Sigmoid colon (tissue), 7 donors: ENCODE data around the gene C5AR1. TPM values are rescaled to one million over a fixed set of nuclear protein-coding genes. Genes with fewer than 3 reads are reported as not detected.
"Not testable (repeated sequence)": the region's sequence is repeated elsewhere in the genome, so short reads cannot be mapped to it uniquely, and the experiment has no call there.

Experiments used
- DNase-seq: peaks from one replicate; pipeline ENCODE4 v3.0.0-alpha.2; 2019
- H3K27ac ChIP-seq, 4 donors: fragments of 200-600 bp; sonication (generic); one replicate each; pipeline ENCODE4 v1.5.1; 2016 to 2019; ENCODE audit warnings: mild to moderate bottlenecking in 1 of 4
- H3K27me3 ChIP-seq, 3 donors: fragments of 200-600 bp; sonication (generic); one replicate each; pipeline ENCODE4 v1.5.1; 2019; ENCODE audit warnings: mild to moderate bottlenecking in 1 of 3
- H3K36me3 ChIP-seq, 4 donors: fragments of 200-600 bp; sonication (generic); one replicate each; pipeline ENCODE4 v1.5.1; 2016 to 2019
- H3K4me1 ChIP-seq, 4 donors: fragments of 200-600 bp; sonication (generic); one replicate each; pipeline ENCODE4 v1.5.1; 2017 to 2019
- H3K4me3 ChIP-seq, 4 donors: fragments of 200-600 bp; sonication (generic); one replicate each; pipeline ENCODE4 v1.5.1; 2017 to 2019; ENCODE audit warnings: mild to moderate bottlenecking in 2 of 4, moderate library complexity in 1 of 4
- H3K9me3 ChIP-seq, 4 donors: fragments of 200-600 bp in 3 of 4; sonication (generic) in 3 of 4; one replicate each; pipeline versions ENCODE4 v1.5.1 to v1.6.1; 2013 to 2019
- CTCF ChIP-seq, 4 experiments: fragments of 450-650 bp in 3 of 4; fragments of 200-600 bp in 1 of 4; IDR thresholded peaks; one replicate each; pipeline ENCODE4 v1.5.1; 2016 to 2019; ENCODE audit warnings: antibody characterized with exemption in 4 of 4, mild to moderate bottlenecking in 3 of 4, moderate library complexity in 2 of 4
- EP300 ChIP-seq, 4 donors: sonication (generic); formaldehyde crosslinking; IDR thresholded peaks; one replicate each; pipeline ENCODE4 v1.6.1; 2017; ENCODE audit warnings: antibody characterized with exemption in 4 of 4
- POLR2A ChIP-seq, 2 donors: fragments of 450-650 bp; IDR thresholded peaks; one replicate each; pipeline ENCODE4 v1.6.1; 2016; ENCODE audit warnings: antibody characterized with exemption in 2 of 2, mild to moderate bottlenecking in 2 of 2, moderate library complexity in 2 of 2
- POLR2AphosphoS5 ChIP-seq, 4 donors: sonication (generic); formaldehyde crosslinking; IDR thresholded peaks; one replicate each; pipeline ENCODE4 v1.6.1; 2017; ENCODE audit warnings: antibody characterized with exemption in 4 of 4
- WGBS, 2 donors: extraction: QIAGEN DNeasy Blood & Tissue Kit; methylation state at CpG; one replicate each; pipeline ENCODE4 v1.1.7; 2013; 5-methylcytosine and 5-hydroxymethylcytosine counted together
- intact Hi-C: fragments of 100-400 bp; cut with DNase I; formaldehyde crosslinking; loops from one replicate; pipeline ENCODE4 v1.15.1; 2023
- polyA plus RNA-seq, 3 donors: library from polyadenylated mRNA; stranded (reverse); fragments of 200-250 nt; gene quantifications; one replicate each; pipeline ENCODE4 v1.2.3, GENCODE V29; 2013
- total RNA-seq, 4 donors: library from RNA; depleted of rRNA; stranded (reverse); fragments of >200 nt; gene quantifications; one replicate each; pipeline ENCODE4 v1.1.0, GENCODE V29; 2016
- donor health status: healthy with polysubstance abuse.
- donor health status: Bipolar disorder and iron deficiency.
- donor health status: healthy.

C5AR1 gene
- total and polyA plus RNA-seq, 7 donors = 5.4 to 19.4 (median 7.8) TPM

- no peak overlapping the region for H3K4me3 ChIP-seq
- 95 to 97% methylated on average over 28 of the region's 28 CpGs for WGBS, 2 donors
- DNase-seq = no peak
- TF ChIP-seq EP300 (IDR thresholded peaks at IDR 0.05) (no peak), CTCF (IDR thresholded peaks at IDR 0.05) (no peak), POLR2A (IDR thresholded peaks at IDR 0.05) (no peak), POLR2AphosphoS5 (IDR thresholded peaks at IDR 0.05) (no peak)
- H3K27me3 ChIP-seq = no peaks in the 10 kb centered on the region
- H3K27ac ChIP-seq = no peak overlapping the region
- intact Hi-C loops = no loop called here
- peaks cover 0 to 6% (median 0%) of the 10 kb centered on the region in 4 donors for H3K4me1 ChIP-seq
- no peaks in the 10 kb centered on the region for H3K9me3 ChIP-seq
- H3K36me3 ChIP-seq = peaks cover 51 to 100% (median 82%) of the 10 kb centered on the region in 4 donors
Observed at GRCh38 chr19:47357788-47358680, 48.4 kb downstream of the C5AR1 start.

GRCh38 chr19:47358936-47359335 lies 49.3 kb downstream of the C5AR1 start:
- TF ChIP-seq CTCF (IDR thresholded peaks at IDR 0.05) = no peak
- TF ChIP-seq POLR2AphosphoS5 (IDR thresholded peaks at IDR 0.05) = no peak
- no peak for TF ChIP-seq EP300 (IDR thresholded peaks at IDR 0.05)
- TF ChIP-seq POLR2A (IDR thresholded peaks at IDR 0.05) = no peak
- H3K36me3 ChIP-seq = peaks cover 51 to 100% (median 85%) of the 10 kb centered on the region in 4 donors
- no peak for DNase-seq
- H3K4me1 ChIP-seq = no peaks in the 10 kb centered on the region
- H3K4me3 ChIP-seq = no peak overlapping the region
- H3K27ac ChIP-seq = no peak overlapping the region
- H3K27me3 ChIP-seq = no peaks in the 10 kb centered on the region
- 85 to 91% methylated on average over 6 of the region's 6 CpGs for WGBS, 2 donors
- intact Hi-C loops = no loop called here
- H3K9me3 ChIP-seq = no peaks in the 10 kb centered on the region

GRCh38 chr19:47362321-47362720 lies 52.7 kb downstream of the C5AR1 start:
- Histone ChIP-seq H3K9me3 (no peaks in the 10 kb centered on the region), H3K4me1 (no peaks in the 10 kb centered on the region), H3K36me3 (peaks cover 31 to 100% (median 72%) of the 10 kb centered on the region in 4 donors), H3K4me3 (no peak overlapping the region), H3K27me3 (no peaks in the 10 kb centered on the region), H3K27ac (no peak overlapping the region)
- intact Hi-C loops = no loop called here
- DNase-seq = no peak
- TF ChIP-seq POLR2AphosphoS5 (IDR thresholded peaks at IDR 0.05) (no peak), CTCF (IDR thresholded peaks at IDR 0.05) (no peak)
- WGBS, 2 donors = 94 to 97% methylated on average over 21 of the region's 21 CpGs

GRCh38 chr19:47363758-47364531 lies 54.3 kb downstream of the C5AR1 start:
- 85 to 89% methylated on average over 13 of the region's 13 CpGs for WGBS, 2 donors
- no peak for DNase-seq
- Histone ChIP-seq H3K4me3 (no peak overlapping the region), H3K27me3 (no peaks in the 10 kb centered on the region), H3K36me3 (peaks cover 22 to 94% (median 56%) of the 10 kb centered on the region in 4 donors), H3K27ac (no peak overlapping the region), H3K4me1 (no peaks in the 10 kb centered on the region), H3K9me3 (no peaks in the 10 kb centered on the region)
- TF ChIP-seq CTCF (IDR thresholded peaks at IDR 0.05) (no peak), POLR2A (IDR thresholded peaks at IDR 0.05) (no peak), POLR2AphosphoS5 (IDR thresholded peaks at IDR 0.05) (no peak), EP300 (IDR thresholded peaks at IDR 0.05) (no peak)
- intact Hi-C loops = no loop called here

GRCh38 chr19:47365455-47365854 lies 55.8 kb downstream of the C5AR1 start:
- peaks cover 16 to 94% (median 48%) of the 10 kb centered on the region in 4 donors for H3K36me3 ChIP-seq
- H3K27me3 ChIP-seq, DNase-seq, H3K9me3 ChIP-seq, H3K27ac ChIP-seq, H3K4me3 ChIP-seq, intact Hi-C loops, H3K4me1 ChIP-seq: not testable (repeated sequence)
- WGBS, 2 donors = 87 to 93% methylated on average over 10 of the region's 10 CpGs
